ENCODE data around the gene NTN3.

NTN3 gene

DNA sequence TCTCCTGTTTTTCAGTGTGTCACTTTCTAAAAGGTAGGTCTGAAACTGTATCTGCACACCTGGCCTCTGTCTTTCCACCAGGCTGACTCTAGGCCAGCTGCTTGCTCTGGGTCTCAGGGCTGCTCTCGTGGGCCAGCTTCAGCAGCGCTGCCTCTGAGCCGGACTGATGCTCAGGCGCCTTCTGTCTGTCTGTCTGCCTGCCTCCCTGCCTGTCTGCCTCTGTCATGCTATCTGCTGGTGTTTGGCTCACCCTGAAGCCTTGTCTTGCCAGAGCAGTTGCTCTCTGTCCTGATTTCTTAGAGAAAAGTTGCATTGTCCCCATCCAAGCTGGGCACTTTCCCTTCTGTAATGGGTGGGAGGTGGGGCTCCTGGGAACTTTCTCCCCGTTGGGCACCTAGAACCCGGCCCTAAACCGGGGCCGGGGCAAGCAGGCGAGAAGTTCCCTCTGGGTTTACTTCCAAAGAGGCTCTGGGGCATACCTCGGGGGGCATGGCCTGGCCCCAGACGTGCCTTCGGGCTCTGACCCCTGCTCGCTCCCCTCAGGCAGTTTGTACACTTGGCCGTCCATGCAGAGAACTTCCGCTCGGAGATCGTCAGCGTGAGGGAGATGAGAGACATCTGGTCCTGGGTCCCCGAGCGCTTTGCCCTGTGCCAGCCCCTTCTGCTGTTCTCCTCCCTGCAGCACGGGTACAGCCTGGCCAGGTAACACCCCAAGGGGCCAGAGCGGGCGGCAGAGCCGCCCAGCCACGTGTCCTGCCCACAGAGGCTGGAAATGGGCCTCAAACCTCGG, 26.8 kb downstream of the NTN3 start:
- DNase-seq, result no peak

DNA sequence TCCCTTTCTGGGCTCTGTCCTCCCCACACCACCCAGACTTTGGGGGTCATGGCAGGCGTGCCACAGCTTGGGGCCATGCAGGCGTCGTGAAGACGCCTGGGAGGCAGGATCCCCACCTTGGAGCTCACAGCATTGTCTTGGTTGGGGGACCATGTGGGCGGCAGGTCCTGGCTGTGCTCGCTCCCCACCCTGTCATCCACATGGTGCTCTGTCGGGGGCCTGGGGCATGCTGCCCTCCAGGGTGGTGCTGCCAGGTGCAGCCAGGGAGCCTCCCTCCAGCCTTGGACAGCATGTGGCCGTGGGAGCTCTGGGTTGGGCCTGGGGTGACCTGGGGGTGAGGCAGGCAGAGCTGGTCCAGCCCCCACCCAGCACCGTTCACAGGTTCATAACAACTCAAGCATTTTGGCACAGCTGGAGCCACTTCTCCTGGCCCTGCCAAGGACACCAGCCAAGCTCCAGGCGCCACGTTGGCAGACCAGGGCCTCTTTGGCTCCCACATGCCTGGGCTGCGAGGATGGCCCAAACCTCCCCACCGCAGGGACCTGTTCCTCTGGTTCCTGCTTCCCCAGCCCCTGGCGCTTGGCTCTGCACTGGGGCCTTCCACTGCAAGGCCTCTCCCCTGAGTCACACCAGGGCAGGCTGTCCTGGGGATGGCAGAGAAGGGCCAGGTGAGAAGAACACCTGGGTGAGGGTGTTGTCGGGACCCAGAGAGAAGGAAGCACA, 27.6 kb downstream of the NTN3 start:
- no peak for DNase-seq

DNA sequence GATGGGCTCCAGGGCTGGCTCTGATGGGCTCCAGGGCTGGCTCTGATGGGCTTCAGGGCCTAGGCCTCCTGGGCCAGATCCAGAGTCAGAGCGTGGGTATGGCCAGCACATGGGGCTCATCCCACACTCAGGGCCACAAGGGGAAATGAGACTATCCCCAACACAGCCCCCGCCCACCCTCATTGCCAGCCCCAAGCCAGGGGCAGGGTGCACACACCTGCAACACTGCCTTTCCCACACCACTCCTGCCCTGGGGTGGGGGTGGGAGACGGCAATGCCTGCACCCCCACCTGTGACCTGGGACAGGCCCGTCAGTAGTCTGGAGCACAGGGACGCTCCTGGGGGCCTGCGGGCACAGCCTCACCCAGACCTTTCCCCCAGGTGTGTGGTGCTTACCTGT, 28.4 kb downstream of the NTN3 start:
- DNase-seq, result no peak

DNA sequence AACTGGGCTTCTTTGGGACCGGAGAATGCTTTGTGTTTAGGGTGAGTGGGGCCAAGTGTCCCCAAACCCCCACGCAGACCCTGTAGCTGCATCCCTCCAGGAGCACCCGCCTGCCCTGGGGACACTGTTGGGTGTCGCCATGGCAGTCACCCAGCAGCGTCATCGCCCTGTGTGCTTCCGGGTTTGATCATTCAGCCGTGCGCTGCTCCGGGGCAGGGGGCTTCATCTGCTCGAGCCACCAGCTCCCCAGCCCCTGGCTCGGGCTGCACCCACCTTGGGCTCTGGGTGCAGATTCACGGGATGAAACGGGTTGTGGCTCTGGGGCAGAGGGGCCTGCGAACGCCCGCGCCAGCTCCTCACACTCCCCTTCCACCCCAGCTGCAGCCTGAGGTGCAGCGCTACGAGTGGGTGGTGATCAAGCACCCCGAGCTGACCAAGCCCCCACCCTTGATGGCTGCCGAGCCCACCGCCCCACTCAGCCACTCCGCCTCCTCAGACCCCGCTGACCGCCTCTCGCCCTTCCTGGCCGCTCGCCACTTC, 28.9 kb downstream of the NTN3 start:
- DNase-seq, result no peak

DNA sequence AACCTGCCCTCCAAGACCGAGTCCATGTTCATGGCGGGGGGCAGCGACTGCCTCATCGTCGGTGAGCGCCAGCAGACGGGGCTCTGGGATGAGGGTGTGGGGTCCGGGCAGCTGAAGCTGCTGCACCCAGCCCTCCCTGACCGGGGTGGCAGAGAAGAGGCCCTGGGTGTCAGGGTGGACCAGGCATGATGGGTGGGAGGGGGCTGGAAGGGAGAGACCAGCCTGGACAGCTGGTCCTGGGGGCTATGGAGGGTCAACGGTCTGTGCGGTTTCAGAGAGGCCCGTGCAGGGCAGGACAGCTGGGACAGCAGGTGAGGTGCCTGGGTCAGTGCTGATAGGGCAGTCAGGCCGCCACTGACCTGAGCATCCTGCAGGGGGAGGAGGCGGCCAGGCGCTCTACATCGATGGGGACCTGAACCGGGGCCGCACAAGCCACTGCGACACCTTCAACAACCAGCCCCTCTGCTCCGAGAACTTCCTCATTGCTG, 29.4 kb downstream of the NTN3 start:
- no peak for DNase-seq

DNA sequence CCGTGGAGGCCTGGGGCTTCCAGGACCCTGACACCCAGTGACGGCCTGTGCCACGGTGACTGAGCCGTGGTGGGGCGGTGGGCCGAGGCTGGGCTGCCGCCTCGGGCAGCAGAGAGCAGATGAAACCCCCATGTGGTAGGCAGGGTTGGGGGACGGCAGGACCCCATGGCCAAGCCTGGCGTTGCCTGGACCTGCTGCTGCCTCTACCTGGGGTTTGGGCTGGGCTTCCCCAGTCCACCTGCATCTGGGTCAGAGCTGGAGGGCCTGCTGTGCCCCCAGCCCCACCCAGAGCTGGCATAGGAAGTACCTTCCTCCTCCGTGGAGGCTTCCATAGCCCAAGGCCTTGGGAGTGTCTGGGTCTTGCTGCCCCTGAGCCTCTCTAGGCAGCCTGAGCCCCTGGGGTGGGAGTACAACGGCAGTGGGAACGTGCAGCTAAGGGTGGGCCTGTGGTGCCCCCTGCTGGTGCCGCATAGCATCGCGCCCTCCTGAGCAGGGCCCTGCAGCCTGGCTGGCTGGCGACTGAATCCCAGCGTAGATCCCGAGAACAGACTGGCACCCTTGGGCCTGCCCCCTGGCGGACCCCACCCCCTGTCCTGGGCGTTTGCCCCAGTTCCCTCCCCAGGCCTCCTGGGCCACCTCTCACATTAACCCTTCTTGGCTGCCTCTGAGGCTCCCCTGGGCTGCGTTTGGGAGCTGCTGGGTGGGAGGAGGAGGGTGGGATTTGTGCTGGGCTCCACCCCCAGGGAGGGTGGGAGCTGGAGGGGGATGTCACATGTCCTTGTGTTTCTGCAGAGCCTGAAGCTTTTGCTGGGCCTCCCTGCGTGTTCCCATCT, 30.0 kb downstream of the NTN3 start:
- DNase-seq, result no peak

DNA sequence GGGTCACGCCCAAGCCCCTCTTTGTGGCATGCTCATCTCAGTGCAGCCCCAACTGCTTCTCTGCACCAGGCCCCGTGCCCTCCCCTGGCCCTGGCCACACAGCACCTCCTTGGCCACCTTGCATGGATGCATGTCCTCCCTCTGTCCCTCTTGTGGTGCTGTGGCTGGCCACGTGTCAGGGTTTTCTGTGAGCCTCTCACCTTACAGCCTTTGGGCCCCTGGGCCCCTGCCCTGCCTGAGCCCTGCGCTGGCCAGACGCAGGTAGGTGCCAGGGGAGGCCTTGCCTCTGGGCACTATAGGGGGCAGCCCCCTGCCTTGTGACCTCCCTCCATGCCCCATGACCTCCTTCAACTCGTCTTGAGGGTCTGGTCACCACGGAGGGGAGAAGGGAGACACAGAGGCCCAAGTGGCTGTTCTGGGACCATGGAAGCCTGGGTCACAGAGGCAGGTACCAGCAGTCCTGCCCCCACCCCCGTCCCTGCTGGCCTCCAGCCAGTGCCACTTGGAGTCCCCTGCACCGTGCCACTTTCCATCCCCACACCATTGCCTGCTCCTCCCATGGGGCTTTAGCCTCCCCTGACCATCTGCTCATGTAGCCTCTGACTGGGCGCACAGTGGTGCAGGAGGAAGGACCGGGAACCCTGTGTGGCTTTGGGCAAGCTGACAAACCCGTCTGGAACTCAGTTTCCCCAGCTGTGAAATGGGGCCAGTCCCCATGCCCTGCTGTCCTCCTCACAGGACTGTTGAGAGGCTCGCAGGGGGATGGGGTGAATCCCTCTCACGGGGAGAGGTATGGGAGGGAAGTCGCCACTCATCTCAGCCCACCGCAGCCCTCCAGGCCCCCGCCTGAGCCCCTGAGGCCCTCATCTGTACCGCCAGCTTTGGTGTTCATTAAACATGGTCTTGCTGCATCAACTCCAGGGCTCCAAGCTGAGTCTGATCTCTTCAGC, 31.1 kb downstream of the NTN3 start:
- DNase-seq, result no peak

DNA sequence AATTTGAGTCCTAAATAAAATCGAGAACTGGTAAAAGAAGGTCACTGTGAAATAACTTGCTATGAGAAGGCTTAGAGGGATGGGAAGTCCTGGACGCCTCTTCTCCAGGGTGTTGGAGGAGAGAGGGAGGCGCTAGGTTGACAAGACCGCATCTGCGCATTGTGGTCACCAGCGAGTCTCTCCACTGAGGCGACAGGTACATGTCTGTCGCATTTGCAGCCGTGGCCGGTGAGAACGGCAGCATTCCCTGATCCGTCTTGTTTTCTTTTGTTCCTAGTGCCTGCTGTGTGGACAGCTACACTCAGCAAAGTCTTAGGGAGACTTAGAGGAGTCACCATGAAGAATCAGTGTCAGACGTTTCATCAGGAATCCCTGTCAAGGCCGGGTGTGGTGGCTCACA, 34.6 kb downstream of the NTN3 start:
- DNase-seq, result no peak

DNA sequence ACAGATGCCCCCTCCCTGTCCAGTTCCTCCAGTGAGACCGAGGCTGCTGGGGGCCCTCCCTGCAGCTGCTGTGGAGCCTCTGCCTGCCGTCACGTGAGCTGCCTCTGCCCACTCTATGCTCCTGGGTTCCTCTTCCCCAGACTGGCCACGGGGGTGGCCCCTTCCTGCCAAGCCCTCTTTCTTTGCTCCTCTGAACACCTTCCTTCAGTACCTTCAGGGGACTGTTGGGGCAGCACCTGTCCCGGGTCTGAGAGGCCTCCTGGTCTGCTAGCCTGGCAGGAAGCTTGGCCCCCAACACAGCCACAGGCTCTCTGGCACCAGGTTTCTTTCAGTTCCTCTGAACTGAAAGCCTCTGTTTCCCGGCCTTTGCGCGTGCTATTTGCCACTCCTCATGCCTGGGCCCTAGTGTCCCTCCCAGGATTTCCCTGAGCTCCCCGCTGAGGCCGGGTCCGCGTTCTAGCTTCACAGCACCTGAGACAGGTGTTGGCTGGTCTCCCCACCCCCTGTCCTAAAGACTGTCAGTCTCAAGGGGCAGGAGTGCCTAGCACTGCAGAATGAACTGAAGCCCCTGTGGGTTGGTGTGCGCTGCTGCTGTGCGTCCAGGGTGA, 36.1 kb downstream of the NTN3 start:
- DNase-seq, result no peak

DNA sequence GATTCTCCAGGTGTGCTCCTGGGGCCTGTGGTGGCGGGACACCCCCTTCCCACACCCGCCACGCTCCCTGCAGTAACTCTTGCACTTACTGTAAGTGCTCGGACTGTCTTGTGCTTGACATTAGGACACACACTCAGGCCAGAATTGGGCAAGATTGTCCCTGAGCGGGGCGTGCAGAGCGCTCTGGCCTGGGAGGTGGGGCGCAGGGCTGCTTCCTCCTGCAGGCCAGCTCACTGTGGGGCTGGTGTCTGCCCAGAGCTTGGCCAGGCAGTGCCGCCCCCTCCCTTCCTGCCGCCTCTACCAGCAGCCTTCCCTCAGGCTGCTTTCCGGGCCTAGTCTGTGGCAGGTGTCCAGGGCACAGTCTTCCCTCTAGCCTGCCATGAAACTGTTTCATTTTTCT, 36.6 kb downstream of the NTN3 start:
- DNase-seq, result no peak

DNA sequence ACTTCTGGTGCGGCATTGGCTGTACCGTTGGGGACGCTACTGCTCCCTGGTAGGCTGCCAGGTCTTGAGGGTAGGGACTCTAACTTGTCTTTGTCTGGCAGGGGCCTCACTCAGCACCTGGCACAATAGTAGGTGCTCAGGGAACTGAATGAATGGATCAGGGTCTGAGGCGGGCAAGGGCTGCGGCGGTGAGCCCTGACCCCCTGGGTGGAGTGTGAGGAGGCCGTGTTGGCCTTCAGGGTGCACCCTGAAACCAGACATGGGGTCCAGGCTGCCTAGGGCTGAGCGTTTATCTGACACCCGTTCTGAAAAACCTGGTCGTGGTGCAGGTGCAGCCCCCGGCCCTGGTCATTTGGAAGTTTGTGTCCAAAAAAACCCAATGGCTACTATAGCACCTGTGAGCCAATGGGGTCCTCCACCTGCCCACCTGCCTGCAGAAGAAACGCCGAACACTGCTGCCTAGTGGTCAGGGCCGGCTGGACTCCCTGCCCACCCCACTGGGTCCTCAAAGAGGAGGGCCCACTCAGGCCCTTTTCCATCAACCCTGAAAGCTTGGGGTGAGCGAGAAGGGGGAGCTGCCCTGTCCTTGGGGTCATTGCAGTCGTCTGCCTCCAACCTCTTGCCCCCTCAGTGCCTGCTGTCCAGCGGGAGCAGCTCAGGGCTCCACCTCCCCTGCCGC, 37.8 kb downstream of the NTN3 start:
- DNase-seq, result no peak

DNA sequence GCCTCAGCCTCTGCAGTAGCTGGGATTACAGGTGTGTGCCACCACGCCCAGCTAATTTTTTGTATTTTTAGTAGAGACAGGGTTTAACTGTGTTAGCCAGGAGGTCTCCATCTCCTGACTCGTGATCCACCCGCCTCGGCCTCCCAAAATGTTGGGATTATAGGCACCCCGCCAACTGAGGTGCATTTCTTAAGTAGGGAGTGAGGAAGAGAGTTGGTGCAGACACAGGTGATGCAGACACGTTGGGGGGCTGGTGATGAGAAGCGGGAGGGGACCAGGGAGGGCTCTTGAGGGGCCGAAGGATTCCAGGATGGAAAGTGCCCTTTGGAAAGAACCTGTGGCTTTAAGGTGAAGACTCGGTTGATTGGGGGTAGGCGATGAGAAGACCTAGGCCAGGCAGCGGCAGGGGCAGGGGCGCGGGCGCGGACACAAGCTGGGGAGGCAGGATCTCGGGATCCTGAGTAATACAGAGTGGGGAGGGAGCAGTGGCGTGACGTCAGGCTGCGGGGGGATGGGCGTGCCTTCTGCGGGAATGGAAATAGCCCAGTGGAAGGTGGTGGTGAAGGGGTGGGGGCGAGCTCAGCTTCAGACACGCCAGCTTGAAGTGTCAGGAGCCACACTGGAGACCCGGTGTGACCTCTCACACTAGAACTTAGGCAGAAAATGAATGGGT, 40.2 kb downstream of the NTN3 start:
- no peak for DNase-seq

DNA sequence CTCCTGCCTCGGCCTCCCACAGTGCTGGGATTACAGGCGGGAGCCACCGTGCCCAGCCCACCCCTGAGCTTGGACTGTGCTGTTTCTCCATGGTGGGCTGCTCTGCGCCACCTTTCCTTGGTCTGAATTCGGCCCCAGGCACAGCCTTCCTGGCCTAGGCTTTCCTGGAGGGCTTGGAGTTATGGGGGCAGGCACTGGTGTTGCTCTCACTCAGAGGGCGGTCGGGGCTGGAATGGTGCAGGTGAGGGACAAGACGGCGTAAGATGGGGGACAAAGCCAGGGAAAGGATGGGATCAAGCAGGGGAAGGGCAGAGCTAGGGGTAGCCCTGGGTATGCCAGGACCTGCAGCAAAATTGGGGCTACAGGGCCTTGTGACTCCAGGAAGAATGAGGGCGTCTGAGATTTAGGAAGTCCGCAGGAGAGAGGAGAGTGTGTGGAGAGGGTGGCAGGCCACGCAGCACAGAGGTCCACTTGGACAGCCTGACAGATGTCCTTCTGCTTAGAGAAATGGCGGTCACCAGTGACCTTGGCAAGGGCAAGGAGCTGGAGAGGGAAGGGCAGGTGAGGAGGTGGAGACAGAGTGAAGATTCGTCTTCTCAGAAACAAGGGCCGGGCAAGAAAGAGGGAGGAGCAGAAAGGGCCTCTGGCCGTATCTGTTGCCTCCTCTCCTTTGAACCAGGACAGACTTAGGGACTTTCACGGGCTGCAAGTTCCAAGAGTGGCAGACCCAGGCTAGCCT, 41.1 kb downstream of the NTN3 start:
- no peak for DNase-seq

DNA sequence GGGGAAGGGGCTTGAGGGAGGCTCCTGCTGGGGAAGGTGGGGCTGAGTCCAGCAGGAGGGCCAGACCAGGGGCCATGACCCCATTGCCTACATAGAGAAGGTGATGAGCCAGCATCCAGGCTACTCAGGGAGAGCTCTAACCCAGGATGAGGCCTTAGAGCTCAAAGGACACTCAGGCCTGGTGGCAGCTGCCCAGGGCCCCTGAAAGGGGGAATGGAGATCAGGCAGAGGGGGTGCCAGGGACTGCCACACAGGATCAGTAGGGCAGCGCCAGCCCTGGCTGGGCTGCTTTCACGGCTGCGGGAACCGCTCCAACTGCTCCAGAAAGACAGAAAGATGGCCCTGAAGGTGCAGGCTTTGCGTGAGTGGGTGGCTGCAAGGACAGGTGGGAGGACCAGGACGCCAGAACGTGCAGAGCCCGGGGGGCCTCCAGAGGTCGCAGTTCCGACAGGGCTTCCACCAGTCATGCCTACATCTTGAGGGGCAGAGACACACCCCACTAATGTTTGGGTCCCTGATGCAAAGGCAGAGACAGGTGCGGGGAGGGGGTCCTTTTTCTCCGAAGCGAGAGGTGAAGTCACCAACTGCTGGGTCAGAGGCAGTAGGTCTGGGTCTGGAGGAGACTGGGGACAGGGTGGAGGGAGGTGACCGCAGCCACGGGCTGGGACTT, 41.8 kb downstream of the NTN3 start:
- DNase-seq, result no peak

DNA sequence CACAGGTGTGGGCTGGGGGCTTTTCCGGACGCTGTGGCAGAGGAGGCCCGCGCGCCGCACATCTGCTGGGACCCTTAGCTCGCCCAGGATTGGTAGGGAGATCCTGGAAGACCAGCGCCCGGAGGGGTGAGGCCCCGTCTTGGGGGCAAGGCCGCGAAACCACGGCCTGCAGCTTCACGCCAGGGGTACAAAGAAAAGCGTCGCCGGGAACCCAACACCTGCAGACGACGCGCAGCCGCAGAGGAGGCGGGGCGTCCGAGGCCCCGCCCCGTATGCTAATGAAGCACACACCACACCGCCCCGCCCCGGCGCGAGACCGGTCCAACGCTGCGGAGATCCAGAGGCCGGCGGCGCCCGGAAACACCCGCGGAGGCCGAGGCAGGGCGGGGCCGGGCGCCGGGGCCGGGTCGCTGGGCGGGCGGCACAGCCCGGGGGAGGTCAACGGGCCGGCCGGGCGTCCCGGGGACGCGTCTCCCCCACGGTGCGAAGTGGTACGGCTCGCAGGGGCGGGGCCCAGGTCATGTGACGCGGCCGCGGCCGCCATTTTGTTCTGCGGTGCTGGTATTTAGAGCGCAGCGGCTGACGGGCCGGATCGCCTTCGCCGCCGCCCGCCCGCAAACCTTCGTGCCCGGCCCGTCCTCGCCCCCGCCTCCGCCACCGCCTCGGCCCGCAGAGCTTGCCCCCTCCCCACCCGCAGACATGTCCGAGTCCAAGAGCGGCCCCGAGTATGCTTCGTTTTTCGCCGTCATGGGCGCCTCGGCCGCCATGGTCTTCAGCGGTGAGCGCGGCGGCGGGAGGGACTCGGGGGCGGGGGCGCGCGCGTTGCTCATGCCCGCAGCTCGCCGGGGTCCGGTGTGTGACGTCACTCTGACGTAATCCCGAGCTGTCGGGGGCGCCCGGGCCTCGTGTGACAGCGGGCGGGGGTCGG, 42.6 kb downstream of the NTN3 start, which contains the start of gene ATP6V0C:
Gene ATP6V0C (plus strand): TSS at position 548 of the 928 bp plus-strand sequence. CDS start 152 bp downstream, at position 700.
- peak; percentile 77 for DNase-seq

DNA sequence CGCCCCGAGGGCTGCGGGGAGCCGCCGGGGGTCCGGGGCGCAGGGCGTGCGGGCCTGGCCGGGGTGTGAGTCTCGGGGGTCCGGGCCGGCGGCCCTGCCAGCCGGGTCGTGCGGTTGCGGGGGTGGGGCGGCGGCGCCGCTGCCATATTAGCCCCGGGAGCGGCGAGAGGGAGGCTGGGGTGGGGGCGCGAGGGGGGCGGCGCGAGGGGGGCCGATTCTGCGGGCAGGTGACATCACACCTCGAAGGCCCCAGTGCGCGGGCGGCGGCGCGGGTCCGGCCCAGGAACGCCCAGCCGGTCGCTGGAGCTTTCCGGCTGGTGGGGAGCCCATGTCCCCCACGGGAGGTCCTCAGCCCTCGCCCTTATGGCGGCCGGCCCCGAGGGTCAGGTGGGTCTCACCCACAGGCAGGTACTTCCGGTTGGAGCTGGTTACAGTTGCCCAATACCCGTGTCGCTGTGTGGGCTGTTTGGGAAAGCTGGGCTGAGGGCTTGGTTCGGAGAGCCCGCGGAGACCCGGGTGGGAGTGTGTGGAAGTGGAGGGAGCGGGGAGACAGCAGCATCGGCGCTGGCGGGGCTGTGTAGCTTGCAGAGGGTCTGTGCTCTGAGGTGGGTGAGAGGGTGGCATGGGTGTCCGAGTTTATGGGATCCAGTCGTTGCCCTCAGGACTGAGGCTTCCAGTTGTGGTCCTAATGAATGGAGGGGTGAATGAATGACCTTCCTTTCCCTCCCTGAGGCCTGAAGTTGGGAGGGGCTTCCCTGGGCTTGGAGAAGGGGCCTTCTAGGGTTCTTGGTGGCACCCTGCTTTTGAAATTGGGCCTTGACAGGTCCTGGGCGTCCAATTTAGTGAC, 43.5 kb downstream of the NTN3 start:
- no peak for DNase-seq

All from NCI-H2081 treated with DMSO at 0.1 percent for 48 hours (cell line).